H1 (cell line): ENCODE measurements around the gene MED12L. TPM values are rescaled to one million over a fixed set of nuclear protein-coding genes. Genes with fewer than 3 reads are reported as not detected.

Experiments
- HDAC2 ChIP-seq, 2 experiments: fragments of 300-600 bp in 1 of 2; sonication (generic) in 1 of 2; IDR thresholded peaks; 2 replicates each; pipeline ENCODE4 v1.6.1; 2011 to 2012; ENCODE audit warnings: low read depth in 2 of 2, low read length in 2 of 2, mild to moderate bottlenecking in 2 of 2, moderate library complexity in 2 of 2, borderline replicate concordance in 1 of 2, inconsistent platforms in 1 of 2
- NANOG ChIP-seq: IDR thresholded peaks from 2 replicates; pipeline ENCODE4 v1.6.1; 2011; ENCODE audit warnings: low read length, low read depth, mild to moderate bottlenecking, inconsistent platforms; ENCODE audit not compliant: insufficient read depth, poor library complexity, severe bottlenecking
- POLR2AphosphoS5 ChIP-seq: IDR thresholded peaks from 2 replicates; pipeline ENCODE4 v1.6.1; 2011; ENCODE audit warnings: low read depth, low read length
- SIX5 ChIP-seq: IDR thresholded peaks from 2 replicates; pipeline ENCODE4 v1.6.1; 2011; ENCODE audit warnings: mild to moderate bottlenecking, low read depth, low read length
- YY1 ChIP-seq: IDR thresholded peaks from 2 replicates; pipeline ENCODE4 v1.6.1; 2011; ENCODE audit warnings: low read depth, mild to moderate bottlenecking, low read length
- polyA plus RNA-seq, 7 experiments: library from polyadenylated mRNA; depleted of rRNA in 3 of 7; stranded (reverse) in 5 of 7; unstranded in 2 of 7; fragments of >200 nt in 5 of 7; fragments of 200-250 nt in 2 of 7; gene quantifications; 1 replicate in 5 of 7; 2 replicates in 1 of 7; 4 replicates in 1 of 7; pipeline versions ENCODE4 v1.2.1 to v1.2.3, GENCODE V29; 2011 to 2013; ENCODE audit warnings: missing spikeins in 2 of 7, mixed read lengths in 2 of 7
- total RNA-seq: library from RNA; stranded (reverse); fragmentation: NEBNext Ultra II Directional; extraction: Animal tissue kit (Norgen Biotek cat#: 25700); gene quantifications from 2 replicates; pipeline ENCODE4 v1.2.1, GENCODE V29; 2021

Gene MED12L
- total and polyA plus RNA-seq, 2 of the 8 experiments (the other 6 are each of a cell fraction or from before 2014, with no cell fraction given), result 3.6 to 26.2 TPM

DNA sequence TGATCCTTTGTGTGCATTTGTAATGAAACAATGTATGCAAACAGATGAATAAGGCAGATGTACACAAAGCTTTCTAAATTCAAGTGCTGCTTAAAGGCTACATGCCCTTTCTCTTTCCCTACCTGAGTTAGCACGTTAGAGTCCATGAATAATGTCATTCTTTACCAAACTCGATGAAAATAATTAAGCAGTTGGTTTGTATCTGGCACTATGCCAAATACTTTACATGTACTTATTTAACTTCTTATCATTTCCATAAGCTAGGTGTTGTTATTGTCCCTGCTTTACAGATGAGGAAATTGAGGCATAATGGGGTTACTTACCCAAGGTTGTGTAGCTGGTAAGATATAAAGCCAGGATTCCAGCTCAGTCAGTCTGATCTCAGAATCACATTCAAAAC, 115.1 kb downstream of the MED12L start (continued):
- TF ChIP-seq HDAC2 (IDR thresholded peaks at IDR 0.05; ENCODE audit: borderline replicate concordance in 1 of 2, low read depth in 2 of 2, low read length in 2 of 2) (no peak), NANOG (no peak), YY1 (no peak), POLR2AphosphoS5 (no peak), SIX5 (no peak)
- TF ChIP-seq, all 59 proteins: peak for 0
